CD4-positive, alpha-beta T cell treated with Interleukin-4 for 1 hour (primary cell): ENCODE results near the gene SPRY1.
A peak's percentile ranks its signal among the peaks of the same experiment; 100 is the strongest.

Experiments used
- DNase-seq, 2 donors: peaks; one replicate each; pipeline ENCODE4 v3.0.0-alpha.2; 2020 to 2022

The SPRY1 gene

DNA sequence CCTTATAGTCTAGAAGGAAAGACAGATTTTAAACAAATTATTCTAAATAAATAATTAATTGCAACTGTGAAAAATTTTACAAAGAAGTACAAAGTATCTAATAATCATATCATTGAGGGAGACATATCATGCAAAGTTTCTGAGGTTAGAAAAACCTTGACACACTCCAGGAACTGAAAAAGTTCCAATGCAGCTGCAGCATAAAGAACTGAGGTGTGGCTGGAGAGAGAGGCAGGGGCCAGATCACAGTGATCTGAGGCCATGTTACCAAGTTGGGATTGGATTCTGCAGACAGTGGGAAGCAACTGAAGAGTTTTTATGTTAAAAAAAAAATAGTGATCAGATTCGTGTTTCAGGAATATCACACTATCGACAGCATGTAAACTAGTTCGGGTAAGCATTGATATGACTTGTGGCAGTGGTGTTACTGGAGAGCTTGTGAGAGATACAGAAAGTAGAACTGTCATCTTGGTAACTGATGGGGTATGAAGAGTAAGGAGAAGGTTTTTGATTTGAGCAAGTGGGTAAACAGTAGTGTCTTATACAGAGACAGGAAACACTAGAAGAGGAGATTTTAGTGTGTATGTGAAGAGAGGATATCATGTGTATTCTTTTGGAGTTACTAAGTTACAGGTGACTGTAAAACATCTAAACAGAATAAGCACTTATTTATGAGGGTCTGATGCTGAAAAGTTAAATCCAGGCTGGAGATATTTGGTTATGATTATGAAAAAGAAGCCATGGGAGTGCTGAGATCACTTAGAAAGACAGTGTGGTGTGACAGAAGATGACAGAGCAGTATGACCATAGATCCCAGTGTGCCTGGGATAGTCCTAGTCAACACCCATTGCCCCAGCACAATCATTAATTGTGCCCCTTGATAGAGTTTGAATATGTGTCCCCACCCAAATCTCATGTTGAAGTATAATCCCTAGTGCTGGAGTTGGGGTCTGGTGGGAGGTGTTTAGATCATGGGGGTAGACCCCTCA, 15.6 kb upstream of the SPRY1 start:
- DNase-seq = no peak

DNA sequence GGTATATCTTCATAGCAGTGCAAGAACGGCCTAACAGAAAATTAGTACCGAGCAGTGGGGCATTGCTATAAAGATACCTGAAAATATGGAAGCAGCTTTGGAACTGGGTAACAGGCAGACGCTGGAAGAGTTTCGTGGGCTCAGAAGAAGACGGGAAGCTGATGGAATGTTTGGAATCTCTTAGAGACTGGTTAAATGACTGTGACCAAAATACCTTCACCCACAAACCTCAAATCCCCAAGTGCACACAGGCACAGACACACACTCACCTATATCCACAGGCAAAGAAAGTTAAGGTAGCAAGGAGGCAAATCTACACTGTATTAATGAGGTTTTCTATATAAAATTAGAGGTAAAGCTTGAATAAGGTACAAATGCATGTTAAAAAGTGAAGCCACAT, 14.6 kb upstream of the SPRY1 start:
- DNase-seq = no peak

DNA sequence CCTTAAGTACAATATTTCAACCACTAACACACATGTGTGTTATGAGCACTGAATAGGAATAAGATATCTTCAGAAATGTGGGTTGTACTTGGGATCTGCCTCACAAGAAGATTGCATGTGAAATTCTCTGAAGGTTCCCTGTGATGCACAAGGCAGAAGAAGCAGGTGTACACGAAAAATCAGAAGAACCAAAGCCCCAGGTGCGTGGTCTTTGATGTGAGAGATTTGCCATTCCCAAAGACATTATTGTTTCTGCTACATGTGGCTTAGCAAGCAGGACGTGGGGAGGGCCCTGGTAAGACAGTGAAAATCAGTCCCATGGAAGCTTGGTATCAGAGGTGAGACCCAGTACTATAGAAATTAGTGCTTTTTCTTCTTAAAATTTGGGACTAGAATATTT, 13.0 kb upstream of the SPRY1 start:
- DNase-seq = no peak

DNA sequence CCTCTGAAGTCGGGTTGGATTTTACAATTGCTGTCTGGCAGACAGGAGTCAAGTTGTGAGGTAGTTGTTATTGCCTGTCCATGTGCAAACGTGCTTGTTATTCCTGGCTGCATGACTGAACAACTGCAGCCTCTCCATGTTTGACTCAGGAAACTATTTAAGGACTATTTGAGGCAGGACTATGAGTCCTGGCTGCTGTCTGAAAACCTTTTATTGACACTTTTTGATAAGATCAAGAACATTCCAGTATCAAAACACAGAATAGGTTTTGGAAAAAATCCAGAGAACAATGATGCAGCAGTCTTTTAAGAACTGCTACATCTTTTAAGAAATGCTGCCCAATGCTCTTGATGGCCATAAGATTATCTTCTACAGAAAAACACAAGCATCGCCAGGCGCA, 10.0 kb upstream of the SPRY1 start:
- DNase-seq = no peak

- peak in 1 of 2 donors; percentile 51 for DNase-seq
Observed at GRCh38 chr4:123390846-123391456, 5.6 kb upstream of the SPRY1 start.

DNA sequence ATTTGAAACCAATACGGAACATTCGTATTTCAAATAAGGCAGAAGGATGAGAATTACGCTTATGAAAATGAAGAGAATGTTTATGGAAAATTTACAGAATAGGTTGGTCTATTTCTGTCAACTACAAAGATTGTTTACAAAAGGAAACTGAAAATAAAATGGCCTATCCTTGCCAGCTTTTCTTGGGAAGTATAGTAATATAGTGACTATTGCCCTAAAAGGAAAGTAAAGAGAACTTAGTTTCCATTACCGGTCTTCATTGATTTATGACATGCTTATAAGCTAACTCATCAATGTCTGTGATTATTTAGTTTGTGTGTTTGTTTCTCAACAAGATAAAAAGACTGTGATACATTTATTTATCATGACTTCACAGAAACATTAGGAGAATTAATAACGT, 2.9 kb upstream of the SPRY1 start:
- DNase-seq = no peak

- DNase-seq = peak; percentile 39 to 48
Observed at GRCh38 chr4:123397144-123398065, 810 bp downstream of the SPRY1 start.

- peak; percentile 58 to 62 for DNase-seq
Observed at GRCh38 chr4:123398066-123398852, 1.7 kb downstream of the SPRY1 start.

- peak; percentile 50 to 51 for DNase-seq
Observed at GRCh38 chr4:123398853-123399626, 2.4 kb downstream of the SPRY1 start.

GRCh38 chr4:123399627-123400358, 3.2 kb downstream of the SPRY1 start:
- DNase-seq = no peak

DNA sequence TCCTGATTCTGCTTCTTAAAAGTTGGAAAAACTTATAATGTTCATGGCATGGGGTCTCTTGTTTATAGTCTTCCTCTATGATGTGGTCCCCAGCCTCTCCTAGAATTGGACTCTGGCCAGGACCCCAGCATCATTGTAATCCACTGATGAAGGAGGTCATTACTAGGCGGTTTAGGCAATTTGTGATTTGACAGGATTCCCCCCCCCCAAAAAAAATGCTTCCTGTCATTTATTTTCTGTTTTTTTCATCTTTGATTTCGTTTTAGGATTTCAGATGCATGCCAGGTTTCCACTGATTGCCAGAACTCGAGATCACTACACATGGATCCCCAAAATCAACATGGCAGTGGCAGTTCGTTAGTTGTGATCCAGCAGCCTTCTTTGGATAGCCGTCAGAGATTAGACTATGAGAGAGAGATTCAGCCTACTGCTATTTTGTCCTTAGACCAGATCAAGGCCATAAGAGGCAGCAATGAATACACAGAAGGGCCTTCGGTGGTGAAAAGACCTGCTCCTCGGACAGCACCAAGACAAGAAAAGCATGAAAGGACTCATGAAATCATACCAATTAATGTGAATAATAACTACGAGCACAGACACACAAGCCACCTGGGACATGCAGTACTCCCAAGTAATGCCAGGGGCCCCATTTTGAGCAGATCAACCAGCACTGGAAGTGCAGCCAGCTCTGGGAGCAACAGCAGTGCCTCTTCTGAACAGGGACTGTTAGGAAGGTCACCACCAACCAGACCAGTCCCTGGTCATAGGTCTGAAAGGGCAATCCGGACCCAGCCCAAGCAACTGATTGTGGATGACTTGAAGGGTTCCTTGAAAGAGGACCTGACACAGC, 4.9 kb downstream of the SPRY1 start:
- no peak for DNase-seq

DNA sequence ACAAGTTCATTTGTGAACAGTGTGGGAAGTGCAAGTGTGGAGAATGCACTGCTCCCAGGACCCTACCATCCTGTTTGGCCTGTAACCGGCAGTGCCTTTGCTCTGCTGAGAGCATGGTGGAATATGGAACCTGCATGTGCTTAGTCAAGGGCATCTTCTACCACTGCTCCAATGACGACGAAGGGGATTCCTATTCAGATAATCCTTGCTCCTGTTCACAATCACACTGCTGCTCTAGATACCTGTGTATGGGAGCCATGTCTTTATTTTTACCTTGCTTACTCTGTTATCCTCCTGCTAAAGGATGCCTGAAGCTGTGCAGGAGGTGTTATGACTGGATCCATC, 5.5 kb downstream of the SPRY1 start:
- DNase-seq = no peak

- no peak for DNase-seq
Observed at GRCh38 chr4:123403080-123403604, 6.5 kb downstream of the SPRY1 start.

- DNase-seq = no peak
Observed at GRCh38 chr4:123404533-123404932, 7.9 kb downstream of the SPRY1 start.

- DNase-seq = no peak
Observed at GRCh38 chr4:123405267-123405865, 8.8 kb downstream of the SPRY1 start.

DNA sequence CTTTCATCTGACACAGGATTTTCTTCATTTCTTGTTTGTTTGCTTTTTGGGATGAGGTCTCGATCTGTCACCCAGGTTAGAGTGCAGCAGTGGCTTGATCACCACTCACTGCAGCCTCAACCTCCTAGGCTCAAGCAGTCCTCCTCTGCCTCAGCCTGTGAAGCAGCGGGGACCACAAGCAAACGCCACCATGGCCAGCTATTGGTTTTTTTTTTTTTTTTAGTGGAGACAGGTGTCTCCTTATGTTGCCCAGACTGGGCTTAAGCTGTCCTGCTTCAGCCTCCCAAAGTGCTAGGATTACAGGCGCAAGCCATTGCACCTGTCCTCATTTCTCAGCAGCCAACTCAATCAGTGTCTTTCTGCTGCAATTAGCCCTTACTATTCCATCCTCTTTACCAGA, 10.3 kb downstream of the SPRY1 start:
- DNase-seq = no peak

DNA sequence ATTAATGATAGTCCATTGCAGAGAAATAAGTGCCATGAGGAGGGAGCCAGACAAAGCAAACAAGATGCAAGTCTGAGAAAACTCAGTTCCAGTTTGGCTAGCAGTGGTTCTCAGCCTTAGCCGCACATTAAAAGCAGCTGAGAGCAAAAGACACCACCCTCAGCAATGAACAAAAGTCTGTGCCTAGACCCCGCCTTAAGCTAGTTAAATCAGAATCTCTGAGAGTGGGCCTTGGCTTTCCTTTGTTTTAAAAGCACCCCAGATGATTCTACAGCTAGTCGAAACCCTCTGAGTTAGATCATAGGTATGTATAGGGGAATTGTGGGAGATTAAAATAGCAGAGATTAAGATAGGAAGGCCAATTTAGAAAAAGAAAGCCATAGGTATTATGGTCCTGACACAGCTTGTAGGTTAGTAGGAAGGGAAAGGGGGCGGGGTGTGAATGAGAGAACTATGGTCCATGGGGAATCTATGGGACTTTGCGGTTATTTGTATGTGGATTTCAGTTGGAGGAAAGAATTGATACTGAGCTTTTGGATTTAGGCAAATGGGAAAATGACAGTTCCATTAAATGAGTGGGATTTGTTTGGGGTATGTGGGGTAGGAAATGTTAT, 12.0 kb downstream of the SPRY1 start:
- DNase-seq = no peak

DNA sequence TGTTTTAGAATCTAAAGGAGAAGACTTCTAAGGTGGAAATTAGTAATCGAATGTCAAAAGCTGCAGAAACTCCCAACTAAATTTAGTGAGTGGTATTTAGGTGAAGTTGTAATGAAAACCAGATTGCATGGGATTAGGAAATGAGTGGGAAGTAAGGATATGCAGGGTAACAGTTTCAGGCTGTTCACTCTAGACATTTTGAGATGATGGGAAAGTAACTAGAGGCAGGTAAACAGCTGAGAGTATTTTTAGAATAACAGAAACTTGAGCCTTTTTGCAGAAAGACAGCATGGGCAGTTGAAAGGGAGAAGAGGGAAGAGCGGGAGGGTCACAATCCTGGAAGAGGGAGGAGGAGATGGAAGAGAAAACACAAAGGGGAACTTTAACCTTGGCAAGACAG, 12.7 kb downstream of the SPRY1 start:
- no peak for DNase-seq

DNA sequence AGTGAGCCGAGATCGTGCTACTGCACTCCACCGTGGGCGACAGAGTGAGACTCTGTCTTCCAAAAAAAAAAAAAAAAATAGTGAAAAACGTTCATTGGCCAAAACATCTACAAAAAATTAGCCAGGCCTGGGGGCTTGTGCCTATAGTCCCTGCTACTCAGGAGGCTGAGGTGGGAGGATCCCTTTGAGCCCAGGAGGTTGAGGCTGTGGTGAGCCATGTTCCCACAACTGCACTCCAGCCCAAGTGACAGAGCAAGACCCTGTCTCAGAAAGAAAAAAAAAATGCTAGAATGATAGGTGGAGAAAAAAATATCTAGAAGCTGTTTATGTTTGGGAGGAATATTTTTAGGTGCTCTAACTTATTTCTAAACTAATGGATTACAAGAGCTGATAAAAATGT, 14.9 kb downstream of the SPRY1 start:
- no peak for DNase-seq
